H1 (cell line): Measurements from ENCODE around the gene CPZ.

Experiments used
- CREB1 ChIP-seq: IDR thresholded peaks from 2 replicates; pipeline ENCODE4 v1.6.1; 2012; ENCODE audit warnings: inconsistent platforms
- CTCF ChIP-seq, 3 experiments: IDR thresholded peaks; 1 replicate in 2 of 3; 2 replicates in 1 of 3; pipeline versions ENCODE4 v1.5.1 to v1.6.1; 2011; ENCODE audit warnings: low read length in 3 of 3, mild to moderate bottlenecking in 3 of 3, inconsistent platforms in 2 of 3, low read depth in 1 of 3, moderate library complexity in 1 of 3; ENCODE audit not compliant: insufficient read depth in 1 of 3; ENCODE audit errors: control extremely low read depth in 1 of 3
- EGR1 ChIP-seq: IDR thresholded peaks from 2 replicates; pipeline ENCODE4 v1.6.1; 2011; ENCODE audit warnings: low read depth, low read length, borderline replicate concordance
- EP300 ChIP-seq, 2 experiments: IDR thresholded peaks; 1 replicate in 1 of 2; 2 replicates in 1 of 2; pipeline ENCODE4 v1.6.1; 2011 to 2012; ENCODE audit warnings: low read depth in 2 of 2, low read length in 2 of 2, mild to moderate bottlenecking in 2 of 2, borderline replicate concordance in 1 of 2, inconsistent platforms in 1 of 2, moderate library complexity in 1 of 2
- TAF1 ChIP-seq: IDR thresholded peaks from 2 replicates; pipeline ENCODE4 v1.6.1; 2011; ENCODE audit warnings: mild to moderate bottlenecking, low read depth, low read length

DNA sequence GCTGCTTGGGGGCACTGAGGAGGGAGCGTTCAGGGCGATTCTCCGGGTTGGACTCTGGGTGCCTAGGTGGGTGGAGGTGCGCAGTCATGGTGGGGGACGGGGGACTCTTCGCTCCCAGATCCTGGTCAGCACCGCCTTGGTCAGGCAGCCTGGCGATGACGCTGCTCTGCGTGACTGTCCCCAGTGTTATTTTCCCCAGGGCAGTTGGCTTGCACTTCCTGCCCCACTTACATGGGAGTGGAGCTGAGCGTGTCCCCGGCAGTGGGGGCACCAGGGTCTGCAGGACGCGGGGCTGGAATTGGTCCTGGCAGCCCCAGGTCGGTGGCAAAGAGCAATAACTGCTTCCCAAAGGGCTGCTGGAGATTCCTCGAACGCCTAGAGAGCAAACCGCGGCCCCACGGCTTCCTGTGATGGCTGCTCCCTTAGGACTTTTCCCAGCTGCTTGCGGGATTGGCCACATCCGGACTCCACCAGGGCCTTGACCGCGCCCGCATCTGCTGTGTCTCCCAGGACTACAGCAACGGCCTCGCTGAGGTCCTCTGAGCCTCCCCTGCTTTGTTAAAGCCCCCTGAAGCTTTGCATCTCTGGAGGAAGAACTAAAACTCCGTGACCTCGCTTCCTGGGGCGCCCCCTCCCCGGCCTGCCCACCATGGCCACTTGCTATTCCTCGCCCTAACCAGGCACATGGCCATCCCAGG is 47.7 kb upstream of the CPZ start:
- no peak for TF ChIP-seq EGR1
- no peak for TF ChIP-seq CREB1
- no peak for TF ChIP-seq EP300 (IDR thresholded peaks at IDR 0.05; ENCODE audit: borderline replicate concordance in 1 of 2, low read depth in 2 of 2, low read length in 2 of 2)
- no peak for TF ChIP-seq CTCF (IDR thresholded peaks at IDR 0.05; ENCODE audit: control extremely low read depth in 1 of 3, insufficient read depth in 1 of 3, low read depth in 1 of 3, low read length in 3 of 3)
- TF ChIP-seq TAF1 = no peak
